WTC11 (cell line): ENCODE data around the gene EPS8L1. TPM values are rescaled to one million over a fixed set of nuclear protein-coding genes. Genes with fewer than 3 reads are reported as not detected.

ENCODE experiments used
- ATAC-seq: fragments of 200-7000 bp; cut with Tn5 transposase; 2 replicates; pipeline ENCODE4 v1.10.0; 2021; ENCODE audit warnings: mild to moderate bottlenecking, moderate library complexity
- CTCF ChIA-PET: fragments of 300-600 bp; sonication (Branson Sonifier 250); formaldehyde crosslinking; loops from one replicate; lab custom pipeline; 2021; ENCODE audit warnings: antibody characterized with exemption; lab: Charles Lee
- POLR2A ChIA-PET: fragments of 350-600 bp; sonication (Branson Sonifier 250); formaldehyde crosslinking; loops from one replicate; lab custom pipeline; 2021; ENCODE audit warnings: antibody characterized with exemption; lab: Charles Lee
- DNase-seq: peaks from one replicate; pipeline ENCODE4 v3.0.0; 2021; ENCODE audit warnings: low spot score
- H3K27ac Mint-ChIP-seq: 2 replicates; pipeline ENCODE4 v1.8.0; 2021; ENCODE audit warnings: mixed read lengths
- H3K27me3 Mint-ChIP-seq: 2 replicates; pipeline ENCODE4 v1.8.0; 2021; ENCODE audit warnings: low read depth, mild to moderate bottlenecking, moderate library complexity, mixed read lengths
- H3K36me3 Mint-ChIP-seq: 2 replicates; pipeline ENCODE4 v1.8.0; 2021; ENCODE audit warnings: mixed read lengths
- H3K4me1 Mint-ChIP-seq: 2 replicates; pipeline ENCODE4 v1.8.0; 2022; ENCODE audit warnings: mixed read lengths
- H3K4me3 Mint-ChIP-seq: 2 replicates; pipeline ENCODE4 v1.8.0; 2021; ENCODE audit warnings: mild to moderate bottlenecking, moderate library complexity, mixed read lengths
- H3K9me3 Mint-ChIP-seq: 2 replicates; pipeline ENCODE4 v1.8.0; 2021; ENCODE audit warnings: mixed read lengths
- CREB1 ChIP-seq: sonication (generic); formaldehyde crosslinking; IDR thresholded peaks from 2 replicates; pipeline ENCODE4 v1.8.0; 2023; ENCODE audit warnings: mild to moderate bottlenecking, missing genetic modification reagents
- CREM ChIP-seq: sonication (generic); formaldehyde crosslinking; IDR thresholded peaks from 2 replicates; pipeline ENCODE4 v1.8.1; 2022; ENCODE audit warnings: mild to moderate bottlenecking, missing genetic modification reagents, moderate library complexity
- ESRRA ChIP-seq: sonication (generic); formaldehyde crosslinking; IDR thresholded peaks from 2 replicates; pipeline ENCODE4 v1.8.1; 2022; ENCODE audit warnings: mild to moderate bottlenecking, missing genetic modification reagents, borderline replicate concordance
- FOXK1 ChIP-seq: sonication (generic); formaldehyde crosslinking; IDR thresholded peaks from 2 replicates; pipeline ENCODE4 v1.8.0; 2022; ENCODE audit warnings: mild to moderate bottlenecking, moderate library complexity, missing genetic modification reagents
- GTF2I ChIP-seq: fragments of 250-450 bp; sonication (Bioruptor Pico); conservative IDR thresholded peaks from 2 replicates; pipeline ENCODE4 v1.4.0; 2021; ENCODE audit warnings: mild to moderate bottlenecking
- HMGA2 ChIP-seq: fragments of 250-450 bp; sonication (Bioruptor Pico); IDR thresholded peaks from 2 replicates; pipeline ENCODE4 v1.4.0; 2021; ENCODE audit warnings: mild to moderate bottlenecking, moderate library complexity
- JAZF1 ChIP-seq: fragments of 250-450 bp; sonication (Bioruptor Pico); IDR thresholded peaks from 2 replicates; pipeline ENCODE4 v1.9.0; 2021; ENCODE audit warnings: moderate library complexity, mild to moderate bottlenecking, inconsistent platforms
- KAT7 ChIP-seq: sonication (generic); formaldehyde crosslinking; IDR thresholded peaks from 2 replicates; pipeline ENCODE4 v1.8.1; 2023; ENCODE audit warnings: missing genetic modification reagents, mild to moderate bottlenecking, borderline replicate concordance
- MYBL2 ChIP-seq: sonication (generic); formaldehyde crosslinking; IDR thresholded peaks from 2 replicates; pipeline ENCODE4 v1.8.1; 2023; ENCODE audit warnings: mild to moderate bottlenecking, moderate library complexity, missing genetic modification reagents
- NFATC4 ChIP-seq: fragments of 250-450 bp; sonication (Bioruptor Pico); IDR thresholded peaks from 2 replicates; pipeline ENCODE4 v1.9.0; 2021; ENCODE audit warnings: mild to moderate bottlenecking
- NFE2L1 ChIP-seq: sonication (generic); formaldehyde crosslinking; IDR thresholded peaks from 2 replicates; pipeline ENCODE4 v1.8.1; 2023; ENCODE audit warnings: missing genetic modification reagents
- SP1 ChIP-seq: sonication (generic); formaldehyde crosslinking; conservative IDR thresholded peaks from 2 replicates; pipeline ENCODE4 v1.8.1; 2022; ENCODE audit warnings: missing genetic modification reagents
- TCF7 ChIP-seq: sonication (generic); formaldehyde crosslinking; IDR thresholded peaks from 2 replicates; pipeline ENCODE4 v1.8.0; 2022; ENCODE audit warnings: mild to moderate bottlenecking, low read depth, missing genetic modification reagents, moderate library complexity
- TEAD1 ChIP-seq: sonication (generic); formaldehyde crosslinking; IDR thresholded peaks from 2 replicates; pipeline ENCODE4 v1.8.0; 2022; ENCODE audit warnings: mild to moderate bottlenecking, missing genetic modification reagents
- ZBTB21 ChIP-seq: sonication (generic); formaldehyde crosslinking; IDR thresholded peaks from 2 replicates; pipeline ENCODE4 v1.8.1; 2023; ENCODE audit warnings: mild to moderate bottlenecking, missing genetic modification reagents, borderline replicate concordance
- ZNF121 ChIP-seq: sonication (generic); formaldehyde crosslinking; IDR thresholded peaks from 2 replicates; pipeline ENCODE4 v1.8.0; 2023; ENCODE audit warnings: missing genetic modification reagents
- ZNF138 ChIP-seq: sonication (generic); formaldehyde crosslinking; conservative IDR thresholded peaks from 2 replicates; pipeline ENCODE4 v1.8.1; 2022; ENCODE audit warnings: mild to moderate bottlenecking, moderate library complexity, missing genetic modification reagents
- total RNA-seq: library from RNA; stranded (reverse); gene quantifications from 3 replicates; pipeline ENCODE4 v1.2.3, GENCODE V29; 2021
- TF ChIP-seq, protein P1 (sequence below): sonication (generic); formaldehyde crosslinking; IDR thresholded peaks from 2 replicates; pipeline ENCODE4 v1.8.1; 2023; ENCODE audit warnings: mild to moderate bottlenecking, missing genetic modification reagents, moderate library complexity
- TF ChIP-seq, protein P2 (sequence below): sonication (generic); formaldehyde crosslinking; IDR thresholded peaks from 2 replicates; pipeline ENCODE4 v1.8.1; 2023; ENCODE audit warnings: mild to moderate bottlenecking, moderate library complexity, missing genetic modification reagents
- TF ChIP-seq, protein P3 (sequence below): sonication (generic); formaldehyde crosslinking; IDR thresholded peaks from 2 replicates; pipeline ENCODE4 v1.8.0; 2022; ENCODE audit warnings: mild to moderate bottlenecking, missing genetic modification reagents
- TF ChIP-seq, protein P4 (sequence below): fragments of 250-450 bp; sonication (Bioruptor Pico); IDR thresholded peaks from 2 replicates; pipeline ENCODE4 v1.9.0; 2021; ENCODE audit warnings: mild to moderate bottlenecking
- TF ChIP-seq, protein P5 (sequence below): sonication (generic); formaldehyde crosslinking; IDR thresholded peaks from 2 replicates; pipeline ENCODE4 v1.8.0; 2022; ENCODE audit warnings: mild to moderate bottlenecking, missing genetic modification reagents
- TF ChIP-seq, protein P6 (sequence below): fragments of 250-450 bp; sonication (Bioruptor Pico); IDR thresholded peaks from 2 replicates; pipeline ENCODE4 v1.9.0; 2021; ENCODE audit warnings: mild to moderate bottlenecking
- TF ChIP-seq, protein P7 (sequence below): fragments of 250-450 bp; sonication (Bioruptor Pico); IDR thresholded peaks from 2 replicates; pipeline ENCODE4 v1.9.0; 2021; ENCODE audit warnings: mild to moderate bottlenecking, borderline replicate concordance

The EPS8L1 gene
- total RNA-seq, 1 experiment from 2014 or later, result 38.9 TPM

DNA sequence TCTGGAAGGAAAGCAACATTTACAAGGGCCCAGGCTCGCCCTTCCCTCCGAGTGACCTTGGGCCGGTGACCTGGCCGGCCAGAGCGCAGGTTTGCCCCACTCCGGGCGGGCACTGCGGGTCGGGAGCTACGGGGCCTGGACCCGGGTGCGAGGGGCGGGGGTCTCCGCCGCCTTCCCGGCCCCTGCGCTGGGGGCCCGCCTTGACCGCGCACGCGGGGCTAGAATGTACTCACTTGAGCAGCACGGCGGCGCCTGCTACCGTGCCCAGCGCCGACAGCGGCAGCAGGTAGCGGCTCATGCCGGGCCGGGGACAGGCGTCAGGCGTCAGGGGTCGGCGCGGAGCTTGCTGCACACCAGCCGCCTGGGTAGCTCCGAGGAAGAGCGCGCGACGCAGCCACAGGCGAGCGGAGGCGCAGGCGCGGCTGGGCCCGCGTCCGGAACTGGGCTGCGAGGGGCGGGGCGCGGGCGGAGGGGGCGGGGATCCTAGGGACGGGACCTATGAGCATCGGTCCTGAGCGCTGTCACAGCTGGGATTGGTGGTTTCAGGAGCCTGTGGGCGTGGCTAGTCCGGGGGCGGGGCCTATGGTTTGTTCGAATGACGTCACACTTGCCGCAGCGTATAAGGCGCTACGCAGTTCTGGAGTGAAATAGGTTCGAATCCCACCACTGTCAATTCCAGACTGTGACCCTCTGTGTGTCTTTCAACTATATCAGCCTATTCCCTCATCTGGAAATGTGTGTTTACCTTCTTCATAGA, 12.8 kb upstream of the EPS8L1 start, which contains the start of gene RDH13 (continued):
- TF ChIP-seq, protein P1, sequence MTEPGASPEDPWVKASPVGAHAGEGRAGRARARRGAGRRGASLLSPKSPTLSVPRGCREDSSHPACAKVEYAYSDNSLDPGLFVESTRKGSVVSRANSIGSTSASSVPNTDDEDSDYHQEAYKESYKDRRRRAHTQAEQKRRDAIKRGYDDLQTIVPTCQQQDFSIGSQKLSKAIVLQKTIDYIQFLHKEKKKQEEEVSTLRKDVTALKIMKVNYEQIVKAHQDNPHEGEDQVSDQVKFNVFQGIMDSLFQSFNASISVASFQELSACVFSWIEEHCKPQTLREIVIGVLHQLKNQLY (CRISPR knock-in tag), result no peak
- TF ChIP-seq FOXK1 (CRISPR knock-in tag) (no peak), CREB1 (CRISPR knock-in tag) (no peak), NFE2L1 (no peak), ZBTB21 (CRISPR knock-in tag) (no peak; the same call in 1 of the 2 replicates), SP1 (CRISPR knock-in tag) (peak; percentile 82), MYBL2 (CRISPR knock-in tag) (0 out of 2 replicates have a peak, but pooled peaks have one; percentile 27), ZNF121 (CRISPR knock-in tag) (no peak), KAT7 (peak; percentile 5; the same call in 1 of the 2 replicates)
- TF ChIP-seq, protein P2, sequence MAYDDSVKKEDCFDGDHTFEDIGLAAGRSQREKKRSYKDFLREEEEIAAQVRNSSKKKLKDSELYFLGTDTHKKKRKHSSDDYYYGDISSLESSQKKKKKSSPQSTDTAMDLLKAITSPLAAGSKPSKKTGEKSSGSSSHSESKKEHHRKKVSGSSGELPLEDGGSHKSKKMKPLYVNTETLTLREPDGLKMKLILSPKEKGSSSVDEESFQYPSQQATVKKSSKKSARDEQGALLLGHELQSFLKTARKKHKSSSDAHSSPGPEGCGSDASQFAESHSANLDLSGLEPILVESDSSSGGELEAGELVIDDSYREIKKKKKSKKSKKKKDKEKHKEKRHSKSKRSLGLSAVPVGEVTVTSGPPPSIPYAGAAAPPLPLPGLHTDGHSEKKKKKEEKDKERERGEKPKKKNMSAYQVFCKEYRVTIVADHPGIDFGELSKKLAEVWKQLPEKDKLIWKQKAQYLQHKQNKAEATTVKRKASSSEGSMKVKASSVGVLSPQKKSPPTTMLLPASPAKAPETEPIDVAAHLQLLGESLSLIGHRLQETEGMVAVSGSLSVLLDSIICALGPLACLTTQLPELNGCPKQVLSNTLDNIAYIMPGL (CRISPR knock-in tag), result no peak; the same call in 1 of the 2 replicates
- TF ChIP-seq, protein P3, sequence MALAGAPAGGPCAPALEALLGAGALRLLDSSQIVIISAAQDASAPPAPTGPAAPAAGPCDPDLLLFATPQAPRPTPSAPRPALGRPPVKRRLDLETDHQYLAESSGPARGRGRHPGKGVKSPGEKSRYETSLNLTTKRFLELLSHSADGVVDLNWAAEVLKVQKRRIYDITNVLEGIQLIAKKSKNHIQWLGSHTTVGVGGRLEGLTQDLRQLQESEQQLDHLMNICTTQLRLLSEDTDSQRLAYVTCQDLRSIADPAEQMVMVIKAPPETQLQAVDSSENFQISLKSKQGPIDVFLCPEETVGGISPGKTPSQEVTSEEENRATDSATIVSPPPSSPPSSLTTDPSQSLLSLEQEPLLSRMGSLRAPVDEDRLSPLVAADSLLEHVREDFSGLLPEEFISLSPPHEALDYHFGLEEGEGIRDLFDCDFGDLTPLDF (CRISPR knock-in tag), result no peak
- TF ChIP-seq, protein P4, sequence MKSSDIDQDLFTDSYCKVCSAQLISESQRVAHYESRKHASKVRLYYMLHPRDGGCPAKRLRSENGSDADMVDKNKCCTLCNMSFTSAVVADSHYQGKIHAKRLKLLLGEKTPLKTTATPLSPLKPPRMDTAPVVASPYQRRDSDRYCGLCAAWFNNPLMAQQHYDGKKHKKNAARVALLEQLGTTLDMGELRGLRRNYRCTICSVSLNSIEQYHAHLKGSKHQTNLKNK (CRISPR knock-in tag), result no peak

DNA sequence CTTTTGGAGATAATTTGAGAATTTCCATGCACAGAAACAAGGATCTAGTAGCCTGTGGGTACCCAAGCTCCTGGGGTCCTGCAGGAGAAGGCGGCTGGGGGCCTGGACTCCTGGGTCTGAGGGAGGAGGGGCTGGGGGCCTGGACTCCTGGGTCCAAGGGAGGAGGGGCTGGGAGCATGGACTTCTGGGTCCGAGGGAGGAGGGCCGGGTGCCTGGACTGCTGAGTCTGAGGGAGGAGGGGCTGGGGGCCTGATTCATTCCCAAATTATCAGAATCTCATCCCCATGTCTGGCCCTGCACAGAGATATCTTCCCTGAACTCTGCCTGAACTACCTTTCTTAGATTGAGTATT, 12.2 kb upstream of the EPS8L1 start:
- ATAC-seq (no peak), DNase-seq (no peak)
- no peak overlapping the region for H3K27ac Mint-ChIP-seq
- H3K36me3 Mint-ChIP-seq, result peaks cover 16% of the 10 kb centered on the region
- peaks cover 19% of the 10 kb centered on the region for H3K4me1 Mint-ChIP-seq
- H3K9me3 Mint-ChIP-seq, result no peaks in the 10 kb centered on the region
- no peak overlapping the region; the same call in none of the 2 replicates for H3K4me3 Mint-ChIP-seq
- POLR2A ChIA-PET, result interaction anchor here (0.6 to 1.0 kb wide), 2 partner anchors 17 to 590 kb away, joined by 3 read pairs; no protein-coding TSS in a partner anchor
- H3K27me3 Mint-ChIP-seq, result peaks cover 51% of the 10 kb centered on the region
- CTCF ChIA-PET, result interaction anchor here (0.6 to 3.2 kb wide), 8 partner anchors 23 to 182 kb away, joined by 3 to 31 read pairs (median 5); partner anchors contain the start of gene DNAAF3
- TF ChIP-seq NFATC4 (CRISPR knock-in tag), result no peak
- TF ChIP-seq HMGA2, result no peak
- TF ChIP-seq ESRRA, result no peak
- TF ChIP-seq GTF2I (CRISPR knock-in tag), result no peak
- TF ChIP-seq CREM (CRISPR knock-in tag), result no peak
- TF ChIP-seq, protein P5, sequence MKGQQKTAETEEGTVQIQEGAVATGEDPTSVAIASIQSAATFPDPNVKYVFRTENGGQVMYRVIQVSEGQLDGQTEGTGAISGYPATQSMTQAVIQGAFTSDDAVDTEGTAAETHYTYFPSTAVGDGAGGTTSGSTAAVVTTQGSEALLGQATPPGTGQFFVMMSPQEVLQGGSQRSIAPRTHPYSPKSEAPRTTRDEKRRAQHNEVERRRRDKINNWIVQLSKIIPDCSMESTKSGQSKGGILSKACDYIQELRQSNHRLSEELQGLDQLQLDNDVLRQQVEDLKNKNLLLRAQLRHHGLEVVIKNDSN (CRISPR knock-in tag), result no peak
- no peak for TF ChIP-seq TEAD1 (CRISPR knock-in tag)
- no peak for TF ChIP-seq ZNF138 (CRISPR knock-in tag)
- no peak for TF ChIP-seq JAZF1 (CRISPR knock-in tag)
- no peak for TF ChIP-seq TCF7 (CRISPR knock-in tag)
- TF ChIP-seq NFE2L1, result no peak
- TF ChIP-seq, protein P6, sequence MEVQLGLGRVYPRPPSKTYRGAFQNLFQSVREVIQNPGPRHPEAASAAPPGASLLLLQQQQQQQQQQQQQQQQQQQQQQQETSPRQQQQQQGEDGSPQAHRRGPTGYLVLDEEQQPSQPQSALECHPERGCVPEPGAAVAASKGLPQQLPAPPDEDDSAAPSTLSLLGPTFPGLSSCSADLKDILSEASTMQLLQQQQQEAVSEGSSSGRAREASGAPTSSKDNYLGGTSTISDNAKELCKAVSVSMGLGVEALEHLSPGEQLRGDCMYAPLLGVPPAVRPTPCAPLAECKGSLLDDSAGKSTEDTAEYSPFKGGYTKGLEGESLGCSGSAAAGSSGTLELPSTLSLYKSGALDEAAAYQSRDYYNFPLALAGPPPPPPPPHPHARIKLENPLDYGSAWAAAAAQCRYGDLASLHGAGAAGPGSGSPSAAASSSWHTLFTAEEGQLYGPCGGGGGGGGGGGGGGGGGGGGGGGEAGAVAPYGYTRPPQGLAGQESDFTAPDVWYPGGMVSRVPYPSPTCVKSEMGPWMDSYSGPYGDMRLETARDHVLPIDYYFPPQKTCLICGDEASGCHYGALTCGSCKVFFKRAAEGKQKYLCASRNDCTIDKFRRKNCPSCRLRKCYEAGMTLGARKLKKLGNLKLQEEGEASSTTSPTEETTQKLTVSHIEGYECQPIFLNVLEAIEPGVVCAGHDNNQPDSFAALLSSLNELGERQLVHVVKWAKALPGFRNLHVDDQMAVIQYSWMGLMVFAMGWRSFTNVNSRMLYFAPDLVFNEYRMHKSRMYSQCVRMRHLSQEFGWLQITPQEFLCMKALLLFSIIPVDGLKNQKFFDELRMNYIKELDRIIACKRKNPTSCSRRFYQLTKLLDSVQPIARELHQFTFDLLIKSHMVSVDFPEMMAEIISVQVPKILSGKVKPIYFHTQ (CRISPR knock-in tag), result no peak
- TF ChIP-seq, protein P7, sequence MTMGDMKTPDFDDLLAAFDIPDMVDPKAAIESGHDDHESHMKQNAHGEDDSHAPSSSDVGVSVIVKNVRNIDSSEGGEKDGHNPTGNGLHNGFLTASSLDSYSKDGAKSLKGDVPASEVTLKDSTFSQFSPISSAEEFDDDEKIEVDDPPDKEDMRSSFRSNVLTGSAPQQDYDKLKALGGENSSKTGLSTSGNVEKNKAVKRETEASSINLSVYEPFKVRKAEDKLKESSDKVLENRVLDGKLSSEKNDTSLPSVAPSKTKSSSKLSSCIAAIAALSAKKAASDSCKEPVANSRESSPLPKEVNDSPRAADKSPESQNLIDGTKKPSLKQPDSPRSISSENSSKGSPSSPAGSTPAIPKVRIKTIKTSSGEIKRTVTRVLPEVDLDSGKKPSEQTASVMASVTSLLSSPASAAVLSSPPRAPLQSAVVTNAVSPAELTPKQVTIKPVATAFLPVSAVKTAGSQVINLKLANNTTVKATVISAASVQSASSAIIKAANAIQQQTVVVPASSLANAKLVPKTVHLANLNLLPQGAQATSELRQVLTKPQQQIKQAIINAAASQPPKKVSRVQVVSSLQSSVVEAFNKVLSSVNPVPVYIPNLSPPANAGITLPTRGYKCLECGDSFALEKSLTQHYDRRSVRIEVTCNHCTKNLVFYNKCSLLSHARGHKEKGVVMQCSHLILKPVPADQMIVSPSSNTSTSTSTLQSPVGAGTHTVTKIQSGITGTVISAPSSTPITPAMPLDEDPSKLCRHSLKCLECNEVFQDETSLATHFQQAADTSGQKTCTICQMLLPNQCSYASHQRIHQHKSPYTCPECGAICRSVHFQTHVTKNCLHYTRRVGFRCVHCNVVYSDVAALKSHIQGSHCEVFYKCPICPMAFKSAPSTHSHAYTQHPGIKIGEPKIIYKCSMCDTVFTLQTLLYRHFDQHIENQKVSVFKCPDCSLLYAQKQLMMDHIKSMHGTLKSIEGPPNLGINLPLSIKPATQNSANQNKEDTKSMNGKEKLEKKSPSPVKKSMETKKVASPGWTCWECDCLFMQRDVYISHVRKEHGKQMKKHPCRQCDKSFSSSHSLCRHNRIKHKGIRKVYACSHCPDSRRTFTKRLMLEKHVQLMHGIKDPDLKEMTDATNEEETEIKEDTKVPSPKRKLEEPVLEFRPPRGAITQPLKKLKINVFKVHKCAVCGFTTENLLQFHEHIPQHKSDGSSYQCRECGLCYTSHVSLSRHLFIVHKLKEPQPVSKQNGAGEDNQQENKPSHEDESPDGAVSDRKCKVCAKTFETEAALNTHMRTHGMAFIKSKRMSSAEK (CRISPR knock-in tag), result no peak
- TF ChIP-seq, protein P4 (CRISPR knock-in tag), result no peak
